OCI-LY1 (cell line): ENCODE data around the gene PAFAH1B2.

ENCODE experiments used
- CTCF ChIP-seq: fragments of 200-600 bp; sonication (generic), shearing (Covaris generic); IDR thresholded peaks from 2 replicates; pipeline ENCODE4 v1.5.1; 2017; ENCODE audit warnings: mild to moderate bottlenecking, antibody characterized with exemption, low read length, moderate library complexity, mixed read lengths
- EZH2 ChIP-seq: fragments of 200-600 bp; sonication (generic), shearing (Covaris generic); IDR thresholded peaks from 2 replicates; pipeline ENCODE4 v1.8.0; 2017; ENCODE audit warnings: borderline replicate concordance, mixed run types, mild to moderate bottlenecking, antibody characterized with exemption, low read length, moderate library complexity, mixed read lengths

GRCh38 chr11:117220999-117221774 is 77.1 kb downstream of the PAFAH1B2 start:
- TF ChIP-seq CTCF = no peak
- TF ChIP-seq EZH2 = no peak
